Sigmoid colon (tissue), 7 donors: ENCODE data around the gene DEFB131A. TPM values are rescaled to one million over a fixed set of nuclear protein-coding genes. Genes with fewer than 3 reads are reported as not detected.
"Not testable (repeated sequence)": the region's sequence is repeated elsewhere in the genome, so short reads cannot be mapped to it uniquely, and the experiment has no call there.

Experiments used
- DNase-seq: peaks from one replicate; pipeline ENCODE4 v3.0.0-alpha.2; 2019
- H3K27ac ChIP-seq, 4 donors: fragments of 200-600 bp; sonication (generic); one replicate each; pipeline ENCODE4 v1.5.1; 2016 to 2019; ENCODE audit warnings: mild to moderate bottlenecking in 1 of 4
- H3K27me3 ChIP-seq, 3 donors: fragments of 200-600 bp; sonication (generic); one replicate each; pipeline ENCODE4 v1.5.1; 2019; ENCODE audit warnings: mild to moderate bottlenecking in 1 of 3
- H3K36me3 ChIP-seq, 4 donors: fragments of 200-600 bp; sonication (generic); one replicate each; pipeline ENCODE4 v1.5.1; 2016 to 2019
- H3K4me1 ChIP-seq, 4 donors: fragments of 200-600 bp; sonication (generic); one replicate each; pipeline ENCODE4 v1.5.1; 2017 to 2019
- H3K4me3 ChIP-seq, 4 donors: fragments of 200-600 bp; sonication (generic); one replicate each; pipeline ENCODE4 v1.5.1; 2017 to 2019; ENCODE audit warnings: mild to moderate bottlenecking in 2 of 4, moderate library complexity in 1 of 4
- H3K9me3 ChIP-seq, 4 donors: fragments of 200-600 bp in 3 of 4; sonication (generic) in 3 of 4; one replicate each; pipeline versions ENCODE4 v1.5.1 to v1.6.1; 2013 to 2019
- whole genome bisulfite sequencing, 2 donors: extraction: QIAGEN DNeasy Blood & Tissue Kit; methylation state at CpG; one replicate each; pipeline ENCODE4 v1.1.7; 2013; 5-methylcytosine and 5-hydroxymethylcytosine counted together
- intact Hi-C: fragments of 100-400 bp; cut with DNase I; formaldehyde crosslinking; loops from one replicate; pipeline ENCODE4 v1.15.1; 2023
- polyA plus RNA-seq, 3 donors: library from polyadenylated mRNA; stranded (reverse); fragments of 200-250 nt; gene quantifications; one replicate each; pipeline ENCODE4 v1.2.3, GENCODE V29; 2013
- total RNA-seq, 4 donors: library from RNA; depleted of rRNA; stranded (reverse); fragments of >200 nt; gene quantifications; one replicate each; pipeline ENCODE4 v1.1.0, GENCODE V29; 2016
- donor health status: healthy with polysubstance abuse.
- donor health status: Bipolar disorder and iron deficiency.
- donor health status: healthy.

Gene DEFB131A
- total and polyA plus RNA-seq, 7 donors = not detected

DNA sequence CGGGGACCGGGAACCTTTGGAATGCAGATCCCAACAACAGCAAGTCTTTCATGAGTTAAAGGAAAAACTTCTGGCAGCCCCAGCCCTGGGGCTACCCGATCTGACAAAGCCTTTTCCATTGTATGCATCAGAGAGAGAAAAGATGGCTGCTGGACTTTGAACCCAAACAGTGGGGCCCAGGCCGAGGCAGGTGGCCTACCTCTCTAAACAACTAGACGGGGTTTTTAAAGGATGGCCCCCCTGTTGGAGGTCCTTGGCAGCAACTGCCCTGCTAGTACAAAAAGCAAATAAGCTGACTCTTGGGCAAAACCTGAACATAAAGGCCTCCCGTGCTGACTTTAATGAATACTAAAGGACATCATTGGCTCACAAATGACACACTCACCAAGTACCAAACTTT, 10.1 kb downstream of the DEFB131A start:
- intact Hi-C loops, H3K27me3 ChIP-seq, H3K9me3 ChIP-seq, H3K36me3 ChIP-seq, H3K4me1 ChIP-seq, DNase-seq, H3K4me3 ChIP-seq, H3K27ac ChIP-seq: not testable (repeated sequence)
- WGBS, 2 donors = 40 to 70% methylated on average over 6 of the region's 6 CpGs

DNA sequence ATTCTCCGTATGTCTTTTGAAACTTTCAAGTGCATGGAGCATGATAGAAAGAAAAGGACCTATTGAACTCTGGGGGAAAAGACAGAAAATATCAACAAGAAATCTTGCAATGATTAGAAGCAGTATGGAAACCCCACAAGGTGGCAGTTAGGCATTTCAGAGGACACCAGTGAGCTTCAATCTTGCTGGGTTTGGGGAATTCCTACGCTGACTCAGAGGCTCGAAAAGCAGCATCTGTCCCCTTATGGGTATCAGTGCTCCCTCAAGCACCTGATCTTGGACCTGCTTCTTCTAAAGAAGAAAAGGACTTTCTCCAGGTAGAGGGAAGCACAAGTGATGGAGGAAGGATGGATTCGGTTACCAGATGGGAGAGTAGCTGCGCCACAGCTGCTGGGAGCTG, 10.8 kb downstream of the DEFB131A start:
- intact Hi-C loops, H3K4me3 ChIP-seq, DNase-seq, H3K27ac ChIP-seq, H3K9me3 ChIP-seq, H3K36me3 ChIP-seq, H3K4me1 ChIP-seq, H3K27me3 ChIP-seq: not testable (repeated sequence)
- 60 to 80% methylated on average over 5 of the region's 5 CpGs for WGBS, 2 donors

- intact Hi-C loops, DNase-seq, H3K4me1 ChIP-seq, H3K9me3 ChIP-seq, H3K4me3 ChIP-seq, H3K27me3 ChIP-seq, H3K36me3 ChIP-seq, H3K27ac ChIP-seq: not testable (repeated sequence)
- 5 to 18% methylated on average over 2 to 8 of the region's 8 CpGs for WGBS, 2 donors
Measured at GRCh38 chr4:9479466-9479865, 35.3 kb downstream of the DEFB131A start.

DNA sequence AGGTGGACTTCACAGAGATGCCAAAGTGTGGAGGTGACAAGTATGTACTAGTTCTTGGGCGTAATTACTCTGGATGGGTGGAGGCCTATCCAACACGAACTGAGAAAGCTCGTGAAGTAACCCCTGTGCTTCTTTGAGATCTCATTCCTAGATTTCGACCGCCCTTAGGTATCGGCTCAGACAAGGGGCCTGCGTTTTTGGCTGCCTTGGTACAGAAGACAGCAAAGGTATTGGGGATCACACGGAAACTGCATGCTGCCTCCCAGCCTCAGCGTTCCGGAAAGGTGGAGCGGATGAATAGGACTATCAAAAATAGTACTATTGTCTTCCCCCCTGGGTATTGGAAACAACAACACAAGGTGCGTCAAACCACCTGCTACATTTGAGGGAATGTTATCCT, 35.9 kb downstream of the DEFB131A start:
- 44 to 79% methylated on average over 12 of the region's 12 CpGs for WGBS, 2 donors
- H3K9me3 ChIP-seq, H3K4me1 ChIP-seq, H3K27me3 ChIP-seq, H3K27ac ChIP-seq, H3K36me3 ChIP-seq, H3K4me3 ChIP-seq, DNase-seq, intact Hi-C loops: not testable (repeated sequence)

DNA sequence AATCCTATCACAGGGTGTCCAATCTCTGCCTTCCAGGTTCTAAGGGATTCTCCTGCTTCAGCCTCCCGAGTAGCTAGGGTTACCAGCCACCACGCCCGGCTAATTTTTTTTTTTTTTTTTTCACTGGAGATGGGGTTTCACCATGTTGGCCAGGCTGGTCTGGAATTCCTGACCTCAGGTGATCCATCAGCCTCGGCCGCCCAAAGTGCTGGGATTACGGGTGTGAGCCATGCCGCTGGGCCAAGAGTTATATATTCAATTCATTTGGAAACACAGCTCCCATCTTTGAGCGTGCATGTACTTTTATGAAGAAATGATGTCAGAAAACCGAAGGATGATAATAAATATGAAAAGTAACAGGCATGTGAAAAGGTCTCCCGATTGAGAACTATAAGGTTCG, 38.7 kb downstream of the DEFB131A start:
- DNase-seq, H3K4me1 ChIP-seq, H3K27me3 ChIP-seq, H3K36me3 ChIP-seq, H3K27ac ChIP-seq, H3K9me3 ChIP-seq, H3K4me3 ChIP-seq, intact Hi-C loops: not testable (repeated sequence)
- 90 to 91% methylated on average over 11 of the region's 11 CpGs for WGBS, 2 donors

GRCh38 chr4:9483682-9484081, 39.5 kb downstream of the DEFB131A start:
- DNase-seq, H3K9me3 ChIP-seq: not testable (repeated sequence)

GRCh38 chr4:9486880-9487279, 42.7 kb downstream of the DEFB131A start:
- H3K4me3 ChIP-seq, H3K27me3 ChIP-seq, H3K4me1 ChIP-seq, DNase-seq, H3K9me3 ChIP-seq, H3K36me3 ChIP-seq, intact Hi-C loops, H3K27ac ChIP-seq: not testable (repeated sequence)
- WGBS, 2 donors = 84 to 85% methylated on average over 11 of the region's 11 CpGs

More at GRCh38 chr4:9483682-9484081, 39.5 kb downstream of the DEFB131A start:
- WGBS, 2 donors = 86 to 91% methylated on average over 10 of the region's 10 CpGs
- intact Hi-C loops, H3K27me3 ChIP-seq, H3K4me1 ChIP-seq, H3K36me3 ChIP-seq, H3K27ac ChIP-seq, H3K4me3 ChIP-seq: not testable (repeated sequence)

- H3K27ac ChIP-seq, H3K4me1 ChIP-seq, H3K36me3 ChIP-seq, H3K4me3 ChIP-seq, H3K9me3 ChIP-seq, DNase-seq, H3K27me3 ChIP-seq, intact Hi-C loops: not testable (repeated sequence)
- WGBS, 2 donors = 84 to 89% methylated on average over 15 of the region's 15 CpGs
Measured at GRCh38 chr4:9488796-9489195, 44.6 kb downstream of the DEFB131A start.

GRCh38 chr4:9490496-9490895, 46.3 kb downstream of the DEFB131A start:
- H3K36me3 ChIP-seq, intact Hi-C loops, H3K27me3 ChIP-seq, DNase-seq, H3K4me3 ChIP-seq, H3K4me1 ChIP-seq, H3K9me3 ChIP-seq, H3K27ac ChIP-seq: not testable (repeated sequence)
- WGBS, 2 donors = 52 to 64% methylated on average over 7 of the region's 7 CpGs

GRCh38 chr4:9490986-9491385, 46.8 kb downstream of the DEFB131A start:
- H3K36me3 ChIP-seq, DNase-seq, H3K27me3 ChIP-seq, H3K4me1 ChIP-seq, H3K9me3 ChIP-seq, intact Hi-C loops, H3K4me3 ChIP-seq, H3K27ac ChIP-seq: not testable (repeated sequence)
- 80 to 83% methylated on average over 17 of the region's 17 CpGs for WGBS, 2 donors

DNA sequence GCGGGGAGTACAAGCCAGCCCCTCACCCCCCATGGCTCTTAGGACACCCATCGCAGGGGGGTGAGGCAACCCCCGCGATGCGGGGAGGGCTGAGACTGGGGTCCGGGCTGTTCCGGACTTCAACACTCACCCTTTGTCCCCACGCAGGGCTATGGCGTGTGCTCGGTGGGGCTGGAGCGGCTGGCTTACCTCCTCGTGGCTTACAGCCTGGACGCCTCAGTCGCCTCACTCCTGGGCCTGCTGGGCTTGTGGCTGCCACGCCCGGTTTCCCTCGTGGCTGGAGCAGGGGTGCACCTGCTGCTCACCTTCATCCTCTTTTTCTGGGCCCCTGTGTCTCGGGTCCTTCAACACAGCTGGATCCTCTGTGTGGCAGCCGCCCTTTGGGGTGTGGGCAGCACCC, 49.4 kb downstream of the DEFB131A start:
- H3K36me3 ChIP-seq, H3K4me1 ChIP-seq, H3K9me3 ChIP-seq, DNase-seq, intact Hi-C loops, H3K4me3 ChIP-seq, H3K27ac ChIP-seq: not testable (repeated sequence)
- peaks cover 9 to 20% (median 9%) of the 10 kb centered on the region in 3 donors for H3K27me3 ChIP-seq
- 63 to 78% methylated on average over 19 of the region's 19 CpGs for WGBS, 2 donors

- H3K27ac ChIP-seq, H3K4me1 ChIP-seq, DNase-seq, H3K36me3 ChIP-seq, H3K9me3 ChIP-seq, H3K4me3 ChIP-seq, intact Hi-C loops: not testable (repeated sequence)
- WGBS, 2 donors = 83% methylated on average over 11 of the region's 11 CpGs
- H3K27me3 ChIP-seq = peaks cover 9 to 22% (median 9%) of the 10 kb centered on the region in 3 donors
Measured at GRCh38 chr4:9494256-9495035, 50.2 kb downstream of the DEFB131A start.
